Mononuclear cell (primary cell): ENCODE data around the gene VMA21. TPM values are rescaled to one million over a fixed set of nuclear protein-coding genes. Genes with fewer than 3 reads are reported as not detected.

Experiments used
- H3K27me3 ChIP-seq: 2 replicates; pipeline ENCODE4 v1.6.0; 2011; ENCODE audit warnings: low read length, control low read depth; ENCODE audit not compliant: insufficient read depth
- H3K4me1 ChIP-seq: 2 replicates; pipeline ENCODE4 v1.5.1; 2011; ENCODE audit warnings: mild to moderate bottlenecking, low read length, control low read depth; ENCODE audit not compliant: insufficient read depth
- H3K4me3 ChIP-seq: 2 replicates; pipeline ENCODE4 v1.5.1; 2011; ENCODE audit warnings: mild to moderate bottlenecking, low read length, moderate library complexity
- H3K9me3 ChIP-seq: 2 replicates; pipeline ENCODE4 v1.5.1; 2011; ENCODE audit warnings: low read depth, mild to moderate bottlenecking, control low read depth, low read length
- total RNA-seq: library from RNA; depleted of rRNA; stranded (reverse); fragments of >200 nt; gene quantifications from one replicate; pipeline ENCODE4 v1.2.3, GENCODE V29; 2012

Gene VMA21
- total RNA-seq, 1 donor, result 27.9 TPM

GRCh38 chrX:151416579-151416978, 19.6 kb downstream of the VMA21 start:
- Histone ChIP-seq H3K4me1 (no peaks in the 10 kb centered on the region), H3K4me3 (no peak overlapping the region), H3K9me3 (no peaks in the 10 kb centered on the region), H3K27me3 (no peaks in the 10 kb centered on the region)

- H3K4me1 ChIP-seq, result no peaks in the 10 kb centered on the region
- H3K27me3 ChIP-seq, result no peaks in the 10 kb centered on the region
- H3K9me3 ChIP-seq, result no peaks in the 10 kb centered on the region
- H3K4me3 ChIP-seq, result no peak overlapping the region
Observed at GRCh38 chrX:151419782-151420181, 22.8 kb downstream of the VMA21 start.

- Histone ChIP-seq H3K9me3 (no peaks in the 10 kb centered on the region), H3K27me3 (no peaks in the 10 kb centered on the region), H3K4me3 (no peak overlapping the region), H3K4me1 (no peaks in the 10 kb centered on the region)
Observed at GRCh38 chrX:151424505-151424904, 27.5 kb downstream of the VMA21 start.

- no peaks in the 10 kb centered on the region for H3K27me3 ChIP-seq
- no peaks in the 10 kb centered on the region for H3K9me3 ChIP-seq
- H3K4me1 ChIP-seq, result no peaks in the 10 kb centered on the region
- H3K4me3 ChIP-seq, result no peak overlapping the region
Observed at GRCh38 chrX:151448509-151448908, 51.5 kb downstream of the VMA21 start.

- Histone ChIP-seq H3K9me3 (no peaks in the 10 kb centered on the region), H3K27me3 (no peaks in the 10 kb centered on the region), H3K4me1 (no peaks in the 10 kb centered on the region), H3K4me3 (no peak overlapping the region)
Observed at GRCh38 chrX:151458824-151459223, 61.8 kb downstream of the VMA21 start.

Other genes with a start within 250 kb of the VMA21 start
- gene GPR50, start 220.6 kb upstream of the VMA21 start, total RNA-seq, result not detected
- not detected for gene PASD1, start 166.5 kb downstream of the VMA21 start, total RNA-seq